ENCODE measurements around the gene AZU1. TPM values are rescaled to one million over a fixed set of nuclear protein-coding genes. Genes with fewer than 3 reads are reported as not detected.

Gene AZU1
- total RNA-seq, 1 donor from 2014 or later = not detected

DNA sequence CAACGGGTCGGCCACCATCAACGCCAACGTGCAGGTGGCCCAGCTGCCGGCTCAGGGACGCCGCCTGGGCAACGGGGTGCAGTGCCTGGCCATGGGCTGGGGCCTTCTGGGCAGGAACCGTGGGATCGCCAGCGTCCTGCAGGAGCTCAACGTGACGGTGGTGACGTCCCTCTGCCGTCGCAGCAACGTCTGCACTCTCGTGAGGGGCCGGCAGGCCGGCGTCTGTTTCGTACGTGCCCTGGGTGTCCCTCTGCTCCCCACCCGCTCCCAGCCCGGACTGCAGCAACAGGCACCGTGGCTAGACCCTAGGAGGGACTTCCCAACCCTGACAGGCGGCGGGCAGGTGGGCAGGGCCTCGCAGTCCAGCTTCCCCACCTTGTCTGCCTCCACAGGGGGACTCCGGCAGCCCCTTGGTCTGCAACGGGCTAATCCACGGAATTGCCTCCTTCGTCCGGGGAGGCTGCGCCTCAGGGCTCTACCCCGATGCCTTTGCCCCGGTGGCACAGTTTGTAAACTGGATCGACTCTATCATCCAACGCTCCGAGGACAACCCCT lies 28.0 kb downstream of the AZU1 start:
- no peak for DNase-seq

DNA sequence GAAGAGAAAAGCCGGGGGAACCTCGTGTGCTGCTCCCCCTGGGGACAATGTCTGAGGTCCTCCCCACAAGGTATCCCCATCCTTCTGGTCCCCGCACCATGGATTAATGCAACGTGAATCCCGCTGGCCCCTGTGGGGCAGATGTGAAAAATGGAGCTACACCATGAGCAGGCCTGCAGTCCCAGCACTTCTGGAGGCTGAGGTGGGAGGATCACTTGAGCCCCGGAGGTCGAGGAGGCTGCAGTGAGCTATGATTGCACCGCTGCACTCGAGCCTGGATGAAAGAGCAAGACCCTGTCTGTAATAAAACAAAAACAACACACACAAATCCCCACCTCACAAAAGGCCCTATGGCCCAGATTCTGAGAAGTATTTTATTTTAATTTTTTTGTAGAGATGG lies 30.6 kb downstream of the AZU1 start:
- no peak for DNase-seq

DNA sequence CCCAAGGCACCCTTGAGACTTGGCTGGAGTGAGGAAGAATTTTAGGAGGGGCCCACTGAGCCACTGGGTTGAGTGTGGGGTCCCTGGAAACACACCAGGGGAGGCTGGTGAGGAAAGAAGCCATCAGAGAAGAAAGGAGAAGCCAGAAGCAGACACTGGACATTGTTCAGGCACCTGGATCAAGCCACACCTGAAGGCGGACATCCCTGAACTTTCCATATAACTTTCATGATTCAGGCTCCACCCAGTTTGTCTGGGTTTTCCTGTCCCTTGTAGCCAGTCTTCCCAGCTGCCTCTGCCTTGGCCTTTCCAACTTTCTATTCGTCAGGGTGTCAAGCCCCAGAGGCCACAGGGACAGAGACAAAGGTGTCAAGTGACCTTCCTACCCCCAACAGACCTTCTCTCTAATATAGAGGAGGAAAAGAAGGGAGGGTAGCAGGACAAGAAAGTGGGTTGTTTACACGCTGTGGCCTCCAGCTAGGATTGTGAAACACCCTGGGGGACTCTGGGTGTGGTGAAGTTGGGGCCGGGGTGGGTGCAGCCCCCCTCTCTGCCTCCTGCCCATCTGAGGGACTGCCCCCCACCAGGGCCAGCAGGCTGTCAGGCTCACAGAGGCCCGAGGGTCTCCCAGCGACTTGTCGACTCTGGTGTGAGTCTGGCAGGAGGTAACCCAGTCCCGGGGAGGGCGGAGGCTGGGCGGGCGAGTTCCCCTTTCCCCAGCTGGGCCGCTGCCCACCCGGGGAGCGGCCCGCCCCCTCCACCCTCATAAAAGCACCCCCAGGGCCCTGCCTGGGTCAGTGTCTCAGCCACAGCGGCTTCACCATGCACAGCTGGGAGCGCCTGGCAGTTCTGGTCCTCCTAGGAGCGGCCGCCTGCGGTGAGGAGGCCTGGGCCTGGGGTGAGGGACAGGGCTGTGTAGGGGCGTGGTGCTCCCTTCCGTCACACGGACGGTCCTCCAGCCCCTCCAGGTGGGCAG lies 31.5 kb downstream of the AZU1 start, which contains the start of gene CFD:
Gene CFD (plus strand): TSS at position 797 of the 976 bp plus-strand sequence. CDS start 26 bp downstream, at position 823.
- no peak for DNase-seq

GRCh38 chr19:861141-861755 lies 33.6 kb downstream of the AZU1 start:
- DNase-seq = no peak

GRCh38 chr19:861756-862580 lies 34.3 kb downstream of the AZU1 start:
- DNase-seq = peak; percentile 54

- DNase-seq = peak; percentile 67
Observed at GRCh38 chr19:862581-863314, 35.1 kb downstream of the AZU1 start.

DNA sequence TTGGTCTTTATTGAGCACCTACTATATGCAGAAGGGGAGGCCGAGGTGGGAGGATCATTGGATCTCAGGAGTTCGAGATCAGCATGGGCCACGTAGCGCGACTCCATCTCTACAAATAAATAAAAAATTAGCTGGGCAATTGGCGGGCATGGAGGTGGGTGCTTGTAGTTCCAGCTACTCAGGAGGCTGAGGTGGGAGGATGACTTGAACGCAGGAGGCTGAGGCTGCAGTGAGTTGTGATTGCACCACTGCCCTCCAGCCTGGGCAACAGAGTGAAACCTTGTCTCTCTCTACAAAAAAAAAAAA lies 35.6 kb downstream of the AZU1 start:
- DNase-seq = no peak

DNA sequence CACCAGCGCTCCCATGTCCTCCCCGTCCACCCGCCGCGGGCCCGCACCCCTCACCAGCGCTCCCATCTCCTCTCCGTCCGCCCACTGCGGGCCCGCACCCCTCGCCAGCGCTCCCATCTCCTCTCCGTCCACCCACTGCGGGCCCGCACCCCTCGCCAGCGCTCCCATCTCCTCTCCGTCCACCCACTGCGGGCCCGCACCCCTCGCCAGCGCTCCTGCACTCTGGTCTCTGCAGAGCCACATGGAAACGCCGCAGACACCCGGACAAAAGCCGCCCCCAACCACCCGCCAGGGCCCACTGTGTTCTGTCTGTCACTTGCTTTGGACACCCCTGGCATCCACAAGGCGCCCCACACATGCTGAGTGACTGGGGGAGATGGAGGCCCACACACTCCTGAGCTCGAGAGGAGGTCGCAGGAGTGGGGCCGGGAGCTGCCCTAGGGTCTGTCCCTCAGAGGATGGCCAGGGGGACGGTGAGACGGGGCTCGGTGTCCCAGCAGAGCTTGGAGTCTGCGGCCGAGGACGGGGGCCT lies 39.2 kb downstream of the AZU1 start:
- DNase-seq = no peak

DNA sequence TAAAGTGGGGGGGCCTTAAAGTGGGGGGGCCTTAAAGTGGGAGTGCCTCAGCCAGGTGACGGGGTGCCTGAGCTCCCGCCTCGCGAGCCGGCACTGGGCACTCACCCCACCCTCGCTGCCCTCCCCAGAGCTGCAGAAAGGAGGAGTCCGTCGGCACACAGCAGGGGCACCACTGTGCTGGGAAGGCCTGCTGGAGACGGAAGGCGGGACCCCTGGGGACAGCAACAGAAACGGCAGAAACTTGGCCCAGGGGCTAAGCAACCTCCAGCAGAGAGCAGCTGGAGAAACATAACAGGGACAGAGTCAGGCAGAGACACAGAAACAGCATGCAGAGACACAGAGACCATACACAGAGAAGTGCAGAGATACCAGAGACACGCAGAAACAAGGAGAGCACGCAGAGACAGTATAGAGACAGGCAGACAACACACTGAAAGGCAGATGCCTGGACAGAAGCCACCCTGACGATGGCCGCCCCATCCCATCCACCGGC lies 39.7 kb downstream of the AZU1 start:
- no peak for DNase-seq

DNA sequence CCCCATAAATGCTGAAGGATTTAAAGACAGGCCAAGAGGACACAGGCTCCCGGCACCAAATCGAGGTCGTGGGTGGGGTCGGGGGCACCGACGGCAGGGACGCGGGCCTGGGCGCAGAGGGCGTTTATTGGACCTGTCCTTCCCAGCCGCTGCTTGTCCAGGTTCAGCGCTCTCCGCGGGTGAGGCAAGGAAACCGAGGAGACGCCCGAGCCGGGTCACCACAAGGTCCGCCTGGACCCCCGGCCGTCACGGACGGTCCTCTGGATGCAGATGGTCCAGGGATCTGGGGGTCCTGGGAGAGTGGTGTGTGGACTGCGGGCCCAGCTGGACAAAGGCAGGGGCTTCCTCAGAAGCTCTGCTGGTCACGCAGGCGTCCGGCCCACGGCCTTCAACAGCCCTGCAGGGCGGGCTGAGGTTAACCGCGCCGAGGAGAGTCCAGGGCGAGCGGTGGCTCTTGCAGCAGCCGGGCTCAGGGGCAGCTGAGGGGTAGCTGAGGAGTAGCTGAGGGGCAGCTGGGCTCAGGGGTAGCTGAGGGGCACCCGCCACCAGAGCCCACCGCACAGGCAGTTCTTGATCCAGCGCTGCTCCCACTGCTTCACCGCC lies 40.3 kb downstream of the AZU1 start:
- DNase-seq = no peak

DNA sequence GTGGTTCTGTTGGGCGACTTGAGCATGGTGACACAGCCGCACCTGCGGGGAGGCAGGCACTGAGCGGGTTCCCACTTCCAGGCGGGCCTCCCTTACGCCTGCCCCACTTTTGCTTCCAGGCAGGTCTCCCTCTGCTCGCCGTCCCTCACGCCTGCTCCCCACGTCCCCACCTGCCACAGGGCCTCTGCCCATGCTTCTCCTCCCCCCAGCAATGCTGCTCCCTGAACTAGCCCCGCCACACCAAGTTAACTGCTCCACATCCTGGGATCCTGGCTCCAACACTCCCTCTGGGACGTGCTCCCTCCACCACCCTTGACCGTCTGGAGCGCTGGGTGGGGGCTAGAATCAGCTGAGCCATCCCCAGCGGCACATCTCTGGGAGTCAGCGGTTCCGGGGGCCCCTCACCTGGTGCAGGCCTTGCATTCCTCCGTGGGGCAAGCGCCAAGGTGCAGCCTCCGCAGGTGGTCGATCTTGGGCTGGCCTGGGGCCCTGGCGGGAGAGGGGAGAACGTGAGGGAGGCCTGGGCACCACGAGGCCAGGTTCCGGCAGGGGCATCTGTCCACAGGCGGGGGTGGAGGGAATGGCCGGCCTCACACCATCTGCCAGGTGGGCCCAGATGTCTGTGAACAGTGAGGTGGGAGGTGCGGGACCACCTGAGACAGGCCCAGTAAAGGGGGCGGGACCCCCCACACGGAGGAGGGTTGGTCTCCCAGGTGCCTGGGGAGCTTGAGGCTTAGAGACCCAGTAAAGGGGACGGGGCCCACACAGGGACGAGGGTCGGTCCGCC lies 41.0 kb downstream of the AZU1 start:
- DNase-seq = no peak

DNA sequence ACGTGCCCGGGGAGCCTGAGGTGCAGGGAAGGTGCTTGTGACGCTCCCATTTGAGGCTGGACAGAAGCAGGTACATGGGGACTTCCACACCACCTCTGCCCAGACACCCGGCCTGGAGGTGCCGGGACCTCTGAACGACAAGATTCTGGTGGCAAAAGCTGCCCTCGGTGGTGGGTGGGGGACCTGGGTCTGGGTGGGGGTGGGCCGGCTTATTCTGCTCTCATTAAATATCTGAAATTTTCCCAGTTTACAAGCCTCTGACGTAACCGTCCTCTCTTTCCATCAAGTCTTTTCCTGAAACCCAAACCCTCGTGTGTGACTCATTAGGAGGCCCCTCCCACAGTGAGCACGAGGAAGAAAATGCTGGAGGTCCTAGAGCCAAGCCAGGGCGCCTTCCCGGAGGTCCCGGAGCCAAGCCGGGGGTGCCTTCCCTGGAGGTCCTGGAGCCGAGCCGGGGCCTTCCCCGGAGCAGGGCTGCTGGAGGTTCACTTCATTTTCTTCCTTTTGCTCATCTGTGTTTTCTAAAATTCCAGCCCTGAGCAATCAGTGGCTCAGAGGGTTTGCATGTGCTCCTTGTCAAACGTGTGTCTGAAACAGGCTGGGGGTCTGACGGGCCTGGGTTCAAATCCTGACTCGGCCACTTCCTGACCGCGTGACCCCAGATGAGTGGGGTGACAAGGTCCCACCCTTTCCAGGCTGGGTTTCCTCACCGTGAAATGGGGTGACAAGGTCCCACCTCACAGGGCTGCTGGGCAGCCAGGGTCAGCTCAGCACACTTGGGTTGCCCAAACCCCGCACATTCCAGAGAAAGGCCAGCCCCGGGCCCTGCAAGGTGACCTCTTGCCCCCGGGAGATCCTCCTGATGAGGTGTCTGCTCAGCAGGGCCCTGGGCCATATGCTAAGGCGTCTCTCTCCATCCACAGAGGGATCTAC lies 41.9 kb downstream of the AZU1 start:
- DNase-seq = peak; percentile 90

- no peak for DNase-seq
Observed at GRCh38 chr19:870314-870713, 42.7 kb downstream of the AZU1 start.

DNA sequence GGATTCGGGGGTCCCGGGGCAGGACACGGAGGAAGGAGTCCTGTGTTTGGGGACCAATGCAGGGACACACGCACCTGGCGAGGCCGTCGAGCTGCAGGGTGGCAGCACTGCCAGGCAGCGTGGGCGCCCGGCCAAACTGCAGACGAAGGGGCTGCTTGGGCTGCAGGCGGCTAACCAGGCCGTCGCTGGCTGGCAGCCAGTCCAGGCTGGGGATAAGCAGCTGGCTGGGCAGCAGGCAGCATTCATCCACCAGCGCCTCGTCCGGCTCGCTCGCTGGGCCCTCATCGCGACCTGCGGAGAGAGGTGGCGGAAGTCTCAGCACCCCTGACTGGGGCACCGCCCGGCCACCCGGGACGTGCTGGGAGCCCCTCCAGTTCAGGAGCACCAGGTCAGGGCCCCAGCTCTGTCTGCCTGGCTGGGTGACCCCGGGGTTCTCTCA lies 43.3 kb downstream of the AZU1 start:
- peak; percentile 32 for DNase-seq

GRCh38 chr19:871446-872265 lies 44.0 kb downstream of the AZU1 start:
- no peak for DNase-seq

- DNase-seq = peak; percentile 59
Observed at GRCh38 chr19:872266-872951, 44.8 kb downstream of the AZU1 start.

- peak; percentile 60 for DNase-seq
Observed at GRCh38 chr19:873084-873483, 45.4 kb downstream of the AZU1 start.

Data from dermis blood vessel endothelial cell (primary cell).